Tibial nerve (tissue), 4 donors: ENCODE data around the gene CCT5. TPM values are rescaled to one million over a fixed set of nuclear protein-coding genes. Genes with fewer than 3 reads are reported as not detected.
"Not testable (repeated sequence)": the region's sequence is repeated elsewhere in the genome, so short reads cannot be mapped to it uniquely, and the experiment has no call there.

Experiments
- DNase-seq, 2 donors: peaks; one replicate each; pipeline ENCODE4 v3.0.0-alpha.2; 2019; ENCODE audit warnings: low spot score in 2 of 2
- H3K27ac ChIP-seq, 4 donors: fragments of 200-600 bp; sonication (generic) in 3 of 4; one replicate each; pipeline ENCODE4 v1.5.1; 2017 to 2019; ENCODE audit warnings: mild to moderate bottlenecking in 1 of 4
- H3K27me3 ChIP-seq, 2 donors: fragments of 200-600 bp; sonication (generic) in 1 of 2; one replicate each; pipeline versions ENCODE4 v1.5.1 to v1.6.0; 2017 to 2019
- H3K36me3 ChIP-seq, 3 donors: fragments of 200-600 bp; sonication (generic); one replicate each; pipeline ENCODE4 v1.5.1; 2018 to 2019
- H3K4me1 ChIP-seq, 4 donors: fragments of 200-600 bp; sonication (generic) in 3 of 4; one replicate each; pipeline ENCODE4 v1.5.1; 2017 to 2019
- H3K4me3 ChIP-seq, 4 donors: fragments of 200-600 bp; sonication (generic) in 3 of 4; one replicate each; pipeline ENCODE4 v1.5.1; 2017 to 2019; ENCODE audit warnings: mild to moderate bottlenecking in 1 of 4, moderate library complexity in 1 of 4
- H3K9me3 ChIP-seq, 4 donors: fragments of 200-600 bp; sonication (generic) in 3 of 4; one replicate each; pipeline ENCODE4 v1.5.1; 2017 to 2019
- CTCF ChIP-seq, 5 experiments: fragments of 200-600 bp in 3 of 5; fragments of 450-650 bp in 2 of 5; sonication (generic) in 3 of 5; IDR thresholded peaks; one replicate each; pipeline ENCODE4 v1.5.1; 2016 to 2019; ENCODE audit warnings: antibody characterized with exemption in 5 of 5, mild to moderate bottlenecking in 3 of 5, moderate library complexity in 2 of 5
- EP300 ChIP-seq, 2 donors: sonication (generic); formaldehyde crosslinking; IDR thresholded peaks; one replicate each; pipeline ENCODE4 v1.6.1; 2017; ENCODE audit warnings: antibody characterized with exemption in 2 of 2, mild to moderate bottlenecking in 1 of 2
- POLR2A ChIP-seq, 2 donors: fragments of 450-650 bp; IDR thresholded peaks; one replicate each; pipeline ENCODE4 v1.6.1; 2017; ENCODE audit warnings: antibody characterized with exemption in 2 of 2, mild to moderate bottlenecking in 2 of 2, moderate library complexity in 2 of 2
- WGBS, 2 donors: methylation state at CpG; one replicate each; pipeline ENCODE4 v1.1.5; 2018; 5-methylcytosine and 5-hydroxymethylcytosine counted together
- small RNA-seq: library from RNA; depleted of rRNA; stranded (forward); fragments of <200 nt; gene quantifications from one replicate; pipeline ENCODE3, GENCODE V24; 2016
- total RNA-seq, 4 donors: library from RNA; depleted of rRNA; stranded (reverse); fragments of >200 nt; gene quantifications; one replicate each; pipeline ENCODE4 v1.1.0, GENCODE V29; 2016

Gene CCT5
- total RNA-seq, 4 donors from 2014 or later: 102 to 152 (median 120) TPM

- Histone ChIP-seq H3K27me3 (no peaks in the 10 kb centered on the region), H3K9me3 (no peaks in the 10 kb centered on the region), H3K27ac (no peak overlapping the region), H3K36me3 (no peaks in the 10 kb centered on the region), H3K4me3 (no peak overlapping the region), H3K4me1 (peaks cover 0 to 37% (median 3%) of the 10 kb centered on the region in 4 donors)
- no peak for TF ChIP-seq CTCF (IDR thresholded peaks at IDR 0.05)
- no peak for TF ChIP-seq EP300 (IDR thresholded peaks at IDR 0.05)
- TF ChIP-seq POLR2A (IDR thresholded peaks at IDR 0.05): no peak
- no peak for DNase-seq
- WGBS, 2 donors: 65 to 70% methylated on average over 8 of the region's 8 CpGs
Measured at GRCh38 chr5:10310066-10310779, 60.1 kb downstream of the CCT5 start.

GRCh38 chr5:10310835-10311570 is 60.9 kb downstream of the CCT5 start:
- not testable (repeated sequence) for H3K36me3 ChIP-seq, H3K9me3 ChIP-seq, H3K4me3 ChIP-seq, H3K27ac ChIP-seq, DNase-seq, H3K27me3 ChIP-seq
- 81% methylated on average over 8 of the region's 8 CpGs for WGBS, 2 donors
- H3K4me1 ChIP-seq: peaks cover 0 to 36% (median 3%) of the 10 kb centered on the region in 4 donors

DNA sequence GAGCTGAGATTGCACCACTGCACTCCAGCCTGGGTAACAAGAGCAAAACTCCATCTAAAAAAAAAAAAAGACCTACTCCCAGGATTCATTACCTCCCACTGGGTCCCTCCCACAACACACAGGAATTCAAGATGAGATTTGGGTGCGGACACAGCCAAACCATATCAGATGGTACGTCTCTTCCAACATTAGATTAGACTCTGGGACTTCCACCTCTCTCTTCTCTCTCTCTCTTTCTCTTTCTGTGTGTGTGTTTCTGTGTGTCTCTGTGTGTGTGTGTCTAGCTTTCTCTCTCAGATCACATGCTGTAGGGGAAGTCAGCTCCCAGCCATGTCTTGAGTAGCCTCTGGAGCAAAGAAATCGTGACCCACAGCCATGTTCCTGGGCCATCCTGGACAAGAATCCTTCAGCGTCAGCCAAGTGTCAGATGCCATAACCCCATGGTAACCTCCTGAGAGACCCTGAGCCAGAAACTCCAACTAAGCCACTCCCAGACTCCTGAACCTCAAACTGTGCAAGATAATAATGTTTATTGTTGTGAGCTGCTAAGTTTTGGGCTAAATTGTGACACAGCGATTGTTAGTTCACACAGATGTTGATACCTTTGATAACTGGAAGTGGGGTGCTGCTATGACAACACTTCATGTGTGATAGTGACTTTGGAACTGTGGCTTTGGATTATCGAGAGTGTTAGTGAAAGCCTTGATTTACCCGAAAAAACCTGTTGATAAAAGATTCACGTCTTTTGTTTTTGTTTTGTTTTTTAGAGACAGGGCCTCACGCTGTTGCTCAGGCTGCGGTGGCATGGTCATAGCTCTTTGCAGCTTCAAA is 61.7 kb downstream of the CCT5 start:
- no peaks in the 10 kb centered on the region for H3K36me3 ChIP-seq

GRCh38 chr5:10315201-10315600 is 65.1 kb downstream of the CCT5 start:
- 78 to 87% methylated on average over 5 of the region's 5 CpGs for WGBS, 2 donors
- H3K4me3 ChIP-seq: no peak overlapping the region
- TF ChIP-seq EP300 (IDR thresholded peaks at IDR 0.05) (no peak), POLR2A (IDR thresholded peaks at IDR 0.05) (no peak), CTCF (IDR thresholded peaks at IDR 0.05) (no peak)
- no peaks in the 10 kb centered on the region for H3K27me3 ChIP-seq
- no peaks in the 10 kb centered on the region for H3K9me3 ChIP-seq
- H3K36me3 ChIP-seq: no peaks in the 10 kb centered on the region
- peaks cover 0 to 17% (median 0%) of the 10 kb centered on the region in 4 donors for H3K4me1 ChIP-seq
- DNase-seq: no peak
- no peak overlapping the region for H3K27ac ChIP-seq

More for the DNA sequence above, 61.7 kb downstream of the CCT5 start:
- no peak for TF ChIP-seq CTCF (IDR thresholded peaks at IDR 0.05)
- no peak for TF ChIP-seq POLR2A (IDR thresholded peaks at IDR 0.05)
- Histone ChIP-seq H3K4me1 (peaks cover 0 to 28% (median 0%) of the 10 kb centered on the region in 4 donors), H3K9me3 (no peaks in the 10 kb centered on the region), H3K27ac (peak overlapping the region in 1 of 4 donors; percentile 1), H3K4me3 (no peak overlapping the region), H3K27me3 (no peaks in the 10 kb centered on the region)
- DNase-seq: no peak
- WGBS, 2 donors: 66 to 69% methylated on average over 10 of the region's 10 CpGs

Small RNA genes within 50 kb of the gene (small RNA-seq; reads per million reads assigned to genes)
- not detected for gene RF00019

Other genes with a start within 250 kb of the CCT5 start
- 10 to 100 TPM in 3 of 4 donors, 1 to 10 TPM in 1; 9.8 to 29.1 (median 15.4) TPM for gene ATPSCKMT, start 392 bp upstream of the CCT5 start, total RNA-seq
- 1 to 10 TPM; 5.7 to 7.4 (median 6.6) TPM for gene CMBL, start 57.6 kb downstream of the CCT5 start, total RNA-seq
- 100 to 1,000 TPM in 2 of 4 donors, 10 to 100 TPM in 2; 70.2 to 127 (median 110) TPM for gene MARCHF6, start 103.4 kb downstream of the CCT5 start, total RNA-seq
- gene ROPN1L, start 191.6 kb downstream of the CCT5 start, total RNA-seq: under 1 TPM in 1 of 4 donors, not detected in 3; 0.98 TPM